ENCODE measurements around the gene BIN1. TPM values are rescaled to one million over a fixed set of nuclear protein-coding genes. Genes with fewer than 3 reads are reported as not detected.

Gene BIN1
- total RNA-seq, 1 experiment from 2014 or later, result 58.6 TPM

DNA sequence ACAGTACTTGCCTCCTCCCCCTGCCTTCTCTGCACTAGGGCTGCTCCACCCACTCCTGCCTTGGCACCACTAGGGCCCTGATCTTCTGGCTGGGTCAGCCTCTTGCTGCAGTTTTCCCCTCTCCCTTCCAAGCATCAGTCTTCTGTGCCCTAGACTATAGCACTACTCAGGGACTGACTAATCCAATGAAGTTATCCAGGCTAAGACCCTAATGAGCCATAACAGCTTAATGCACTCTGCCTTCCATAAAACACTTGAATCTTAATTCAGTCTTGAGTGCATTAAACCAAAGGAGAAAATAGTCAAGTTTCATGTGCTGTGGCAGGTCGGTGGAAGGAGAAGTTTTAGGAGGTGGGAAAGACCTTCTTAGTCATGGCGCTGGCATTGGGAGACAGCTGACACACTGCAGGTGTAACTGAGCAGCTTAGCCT lies 95.7 kb downstream of the BIN1 start:
- ChIA-PET POLR2A (no interaction called here), CTCF (no interaction called here)
- Histone ChIP-seq H3K27ac (ENCODE audit: low read length) (no peak overlapping the region), H3K36me3 (ENCODE audit: control insufficient read depth, insufficient read depth, low read length) (no peaks in the 10 kb centered on the region), H3K4me3 (ENCODE audit: low read depth in 2 of 2, low read length in 2 of 2) (no peak overlapping the region), H3K4me1 (ENCODE audit: control insufficient read depth, insufficient read depth, low read length) (no peaks in the 10 kb centered on the region), H3K27me3 (ENCODE audit: control insufficient read depth, insufficient read depth, low read length) (peaks cover 8% of the 10 kb centered on the region; the same call in 1 of the 2 replicates), H3K9me3 (ENCODE audit: control insufficient read depth, insufficient read depth, low read depth, low read length) (no peaks in the 10 kb centered on the region)
- DNase-seq (ENCODE audit: low read depth, low spot score) (no peak), ATAC-seq (no peak)
- intact Hi-C loops (cut with micrococcal nuclease; ENCODE audit: unreplicated experiment), result no loop called here
- BruUV-seq (replicated peaks), result no TSS peak
- in situ Hi-C loops (cut with HindIII; ENCODE audit: low pct_unique_long_range_greater_than_20kb, low sequenced_read_pairs), result no loop called here
- TF ChIP-seq TCF7L2 (IDR thresholded peaks at IDR 0.05; ENCODE audit: low read depth, low read length) (no peak), POLR2AphosphoS5 (IDR thresholded peaks at IDR 0.05; ENCODE audit: low read depth, low read length) (no peak), SIN3A (IDR thresholded peaks at IDR 0.05; ENCODE audit: borderline replicate concordance, insufficient read depth, low read depth, low read length) (no peak)
- TF ChIP-seq, protein P1, sequence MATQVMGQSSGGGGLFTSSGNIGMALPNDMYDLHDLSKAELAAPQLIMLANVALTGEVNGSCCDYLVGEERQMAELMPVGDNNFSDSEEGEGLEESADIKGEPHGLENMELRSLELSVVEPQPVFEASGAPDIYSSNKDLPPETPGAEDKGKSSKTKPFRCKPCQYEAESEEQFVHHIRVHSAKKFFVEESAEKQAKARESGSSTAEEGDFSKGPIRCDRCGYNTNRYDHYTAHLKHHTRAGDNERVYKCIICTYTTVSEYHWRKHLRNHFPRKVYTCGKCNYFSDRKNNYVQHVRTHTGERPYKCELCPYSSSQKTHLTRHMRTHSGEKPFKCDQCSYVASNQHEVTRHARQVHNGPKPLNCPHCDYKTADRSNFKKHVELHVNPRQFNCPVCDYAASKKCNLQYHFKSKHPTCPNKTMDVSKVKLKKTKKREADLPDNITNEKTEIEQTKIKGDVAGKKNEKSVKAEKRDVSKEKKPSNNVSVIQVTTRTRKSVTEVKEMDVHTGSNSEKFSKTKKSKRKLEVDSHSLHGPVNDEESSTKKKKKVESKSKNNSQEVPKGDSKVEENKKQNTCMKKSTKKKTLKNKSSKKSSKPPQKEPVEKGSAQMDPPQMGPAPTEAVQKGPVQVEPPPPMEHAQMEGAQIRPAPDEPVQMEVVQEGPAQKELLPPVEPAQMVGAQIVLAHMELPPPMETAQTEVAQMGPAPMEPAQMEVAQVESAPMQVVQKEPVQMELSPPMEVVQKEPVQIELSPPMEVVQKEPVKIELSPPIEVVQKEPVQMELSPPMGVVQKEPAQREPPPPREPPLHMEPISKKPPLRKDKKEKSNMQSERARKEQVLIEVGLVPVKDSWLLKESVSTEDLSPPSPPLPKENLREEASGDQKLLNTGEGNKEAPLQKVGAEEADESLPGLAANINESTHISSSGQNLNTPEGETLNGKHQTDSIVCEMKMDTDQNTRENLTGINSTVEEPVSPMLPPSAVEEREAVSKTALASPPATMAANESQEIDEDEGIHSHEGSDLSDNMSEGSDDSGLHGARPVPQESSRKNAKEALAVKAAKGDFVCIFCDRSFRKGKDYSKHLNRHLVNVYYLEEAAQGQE (IDR thresholded peaks at IDR 0.05; ENCODE audit: insufficient read depth in 1 of 2, low read depth in 2 of 2, low read length in 1 of 2), result no peak
- TF ChIP-seq, protein P2, sequence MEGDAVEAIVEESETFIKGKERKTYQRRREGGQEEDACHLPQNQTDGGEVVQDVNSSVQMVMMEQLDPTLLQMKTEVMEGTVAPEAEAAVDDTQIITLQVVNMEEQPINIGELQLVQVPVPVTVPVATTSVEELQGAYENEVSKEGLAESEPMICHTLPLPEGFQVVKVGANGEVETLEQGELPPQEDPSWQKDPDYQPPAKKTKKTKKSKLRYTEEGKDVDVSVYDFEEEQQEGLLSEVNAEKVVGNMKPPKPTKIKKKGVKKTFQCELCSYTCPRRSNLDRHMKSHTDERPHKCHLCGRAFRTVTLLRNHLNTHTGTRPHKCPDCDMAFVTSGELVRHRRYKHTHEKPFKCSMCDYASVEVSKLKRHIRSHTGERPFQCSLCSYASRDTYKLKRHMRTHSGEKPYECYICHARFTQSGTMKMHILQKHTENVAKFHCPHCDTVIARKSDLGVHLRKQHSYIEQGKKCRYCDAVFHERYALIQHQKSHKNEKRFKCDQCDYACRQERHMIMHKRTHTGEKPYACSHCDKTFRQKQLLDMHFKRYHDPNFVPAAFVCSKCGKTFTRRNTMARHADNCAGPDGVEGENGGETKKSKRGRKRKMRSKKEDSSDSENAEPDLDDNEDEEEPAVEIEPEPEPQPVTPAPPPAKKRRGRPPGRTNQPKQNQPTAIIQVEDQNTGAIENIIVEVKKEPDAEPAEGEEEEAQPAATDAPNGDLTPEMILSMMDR (IDR thresholded peaks at IDR 0.05), result no peak

DNA sequence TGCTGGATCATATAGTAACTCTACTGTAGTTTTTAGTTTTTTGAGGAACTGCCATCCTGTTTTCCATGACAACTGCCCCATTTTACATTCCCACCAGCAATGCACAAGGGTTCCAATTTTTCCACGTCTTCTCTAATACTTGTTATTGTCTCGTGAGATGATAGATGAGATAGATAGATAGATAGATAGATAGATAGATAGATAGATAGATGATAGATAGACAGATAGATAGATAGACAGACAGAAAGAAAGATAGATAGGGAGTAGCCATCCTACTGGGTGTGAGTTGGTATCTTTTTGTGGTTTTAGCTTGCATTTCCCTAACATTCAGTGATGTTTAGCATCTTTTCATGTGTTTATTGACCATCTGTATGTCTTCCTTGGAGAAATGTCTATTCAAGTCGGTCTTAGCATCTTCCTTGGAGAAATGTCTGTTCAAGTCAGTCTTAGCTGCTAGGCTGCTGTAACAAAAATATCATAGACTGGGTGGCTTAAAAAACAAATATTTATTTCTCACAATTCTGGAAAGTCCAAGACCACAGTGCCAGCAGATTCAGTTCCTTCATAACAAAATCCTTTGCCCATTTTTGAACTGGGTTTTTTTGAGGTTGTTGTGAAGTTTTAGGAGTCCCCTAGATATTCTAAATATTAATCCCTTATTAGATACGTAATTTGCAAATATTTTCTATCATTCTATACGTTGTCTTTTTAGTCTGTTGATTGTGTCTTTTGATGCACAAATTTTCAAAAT lies 98.5 kb downstream of the BIN1 start:
- Histone ChIP-seq H3K4me1 (ENCODE audit: control insufficient read depth, insufficient read depth, low read length) (no peaks in the 10 kb centered on the region), H3K9me3 (ENCODE audit: control insufficient read depth, insufficient read depth, low read depth, low read length) (no peaks in the 10 kb centered on the region), H3K27me3 (ENCODE audit: control insufficient read depth, insufficient read depth, low read length) (peaks cover 4% of the 10 kb centered on the region; the same call in 1 of the 2 replicates), H3K27ac (ENCODE audit: low read length) (no peak overlapping the region), H3K4me3 (ENCODE audit: low read depth in 2 of 2, low read length in 2 of 2) (no peak overlapping the region), H3K36me3 (ENCODE audit: control insufficient read depth, insufficient read depth, low read length) (no peaks in the 10 kb centered on the region)
- no peak for DNase-seq (ENCODE audit: low read depth, low spot score)
- BruUV-seq (replicated peaks), result no TSS peak
- TF ChIP-seq, protein P2 (IDR thresholded peaks at IDR 0.05), result no peak
- no peak for TF ChIP-seq POLR2AphosphoS5 (IDR thresholded peaks at IDR 0.05; ENCODE audit: low read depth, low read length)
- TF ChIP-seq SIN3A (IDR thresholded peaks at IDR 0.05; ENCODE audit: borderline replicate concordance, insufficient read depth, low read depth, low read length), result no peak
- TF ChIP-seq, protein P1 (IDR thresholded peaks at IDR 0.05; ENCODE audit: insufficient read depth in 1 of 2, low read depth in 2 of 2, low read length in 1 of 2), result no peak
- TF ChIP-seq TCF7L2 (IDR thresholded peaks at IDR 0.05; ENCODE audit: low read depth, low read length), result no peak
- in situ Hi-C loops (cut with HindIII; ENCODE audit: low pct_unique_long_range_greater_than_20kb, low sequenced_read_pairs) (no loop called here), intact Hi-C loops (cut with micrococcal nuclease; ENCODE audit: unreplicated experiment) (no loop called here)
- no peak for ATAC-seq
- CTCF ChIA-PET, result no interaction called here
- POLR2A ChIA-PET, result no interaction called here

All from Panc1 (cell line).